HepG2 (cell line): ENCODE measurements around the gene SPTBN4. TPM values are rescaled to one million over a fixed set of nuclear protein-coding genes. Genes with fewer than 3 reads are reported as not detected.

Experiments
- AHDC1 ChIP-seq: sonication (generic); formaldehyde crosslinking; IDR thresholded peaks from 2 replicates; pipeline ENCODE4 v1.5.1; 2020; ENCODE audit warnings: mild to moderate bottlenecking, missing genetic modification reagents, borderline replicate concordance
- CREM ChIP-seq, 2 experiments: sonication (generic) in 1 of 2; formaldehyde crosslinking in 1 of 2; IDR thresholded peaks; 2 replicates each; pipeline versions ENCODE4 v1.4.0 to v1.6.1; 2016 to 2020; ENCODE audit warnings: antibody characterized with exemption in 1 of 2, mild to moderate bottlenecking in 1 of 2, missing genetic modification reagents in 1 of 2
- HDAC1 ChIP-seq: sonication (generic); formaldehyde crosslinking; IDR thresholded peaks from 2 replicates; pipeline ENCODE4 v1.5.1; 2020; ENCODE audit warnings: mild to moderate bottlenecking, missing genetic modification reagents
- HOXD1 ChIP-seq: sonication (generic); formaldehyde crosslinking; IDR thresholded peaks from 2 replicates; pipeline ENCODE4 v1.5.0; 2020; ENCODE audit warnings: missing genetic modification reagents
- MAFF ChIP-seq: IDR thresholded peaks from 2 replicates; pipeline ENCODE4 v1.6.1; 2011; ENCODE audit warnings: low read depth, low read length, improper control_type of control experiment
- NR2C2 ChIP-seq: sonication (generic); formaldehyde crosslinking; IDR thresholded peaks from 2 replicates; pipeline ENCODE4 v1.4.0; 2020; ENCODE audit warnings: missing genetic modification reagents, mild to moderate bottlenecking, moderate library complexity, borderline replicate concordance
- ZMYM3 ChIP-seq: sonication (generic); formaldehyde crosslinking; IDR thresholded peaks from 2 replicates; pipeline ENCODE4 v1.5.1; 2020; ENCODE audit warnings: mild to moderate bottlenecking, missing genetic modification reagents
- ZNF337 ChIP-seq: sonication (generic); formaldehyde crosslinking; IDR thresholded peaks from 2 replicates; pipeline ENCODE4 v1.5.1; 2020; ENCODE audit warnings: missing genetic modification reagents, low read depth, mild to moderate bottlenecking, borderline replicate concordance
- ZNF354B ChIP-seq: sonication (generic); formaldehyde crosslinking; IDR thresholded peaks from 2 replicates; pipeline ENCODE4 v1.8.0; 2022; ENCODE audit warnings: mild to moderate bottlenecking, missing genetic modification reagents
- ZNF598 ChIP-seq: sonication (generic); formaldehyde crosslinking; IDR thresholded peaks from 2 replicates; pipeline ENCODE4 v1.5.1; 2020; ENCODE audit warnings: mild to moderate bottlenecking, missing genetic modification reagents, borderline replicate concordance
- ZNF687 ChIP-seq: sonication (generic); formaldehyde crosslinking; IDR thresholded peaks from 2 replicates; pipeline ENCODE4 v1.5.1; 2020; ENCODE audit warnings: mild to moderate bottlenecking, missing genetic modification reagents, moderate library complexity
- ZNF768 ChIP-seq: sonication (generic); formaldehyde crosslinking; IDR thresholded peaks from 2 replicates; pipeline ENCODE4 v1.4.0; 2020; ENCODE audit warnings: missing genetic modification reagents
- polyA plus RNA-seq, 8 experiments: library from polyadenylated mRNA; depleted of rRNA in 3 of 8; stranded (reverse) in 7 of 8; unstranded in 1 of 8; fragments of >200 nt; fragmentation: Illumina TruSeq in 4 of 8; extraction: Trizol in 4 of 8; gene quantifications; 2 replicates each; pipeline versions ENCODE4 v1.2.1 to v1.2.3, GENCODE V29; 2011 to 2016; ENCODE audit warnings: low read depth in 4 of 8, missing spikeins in 1 of 8, mixed read lengths in 1 of 8; ENCODE audit not compliant: insufficient read depth in 1 of 8
- total RNA-seq, 5 experiments: library from RNA; depleted of rRNA; stranded (reverse); fragments of >200 nt; fragmentation: Illumina TruSeq; extraction: Trizol; gene quantifications; 2 replicates each; pipeline ENCODE4 v1.2.3, GENCODE V29; 2016; ENCODE audit warnings: low read depth in 1 of 5
- TF ChIP-seq, protein P1 (sequence below): sonication (generic); formaldehyde crosslinking; IDR thresholded peaks from 2 replicates; pipeline ENCODE4 v1.4.0; 2020; ENCODE audit warnings: missing genetic modification reagents, mild to moderate bottlenecking, borderline replicate concordance
- TF ChIP-seq, protein P2 (sequence below): IDR thresholded peaks from 2 replicates; pipeline ENCODE4 v1.6.1; 2016; ENCODE audit warnings: missing compliant biosample characterization, missing genetic modification reagents, borderline replicate concordance

Gene SPTBN4
- total and polyA plus RNA-seq, 2 of the 13 experiments (the other 11 are each of a cell fraction or from before 2014, with no cell fraction given) = 0.11 TPM

DNA sequence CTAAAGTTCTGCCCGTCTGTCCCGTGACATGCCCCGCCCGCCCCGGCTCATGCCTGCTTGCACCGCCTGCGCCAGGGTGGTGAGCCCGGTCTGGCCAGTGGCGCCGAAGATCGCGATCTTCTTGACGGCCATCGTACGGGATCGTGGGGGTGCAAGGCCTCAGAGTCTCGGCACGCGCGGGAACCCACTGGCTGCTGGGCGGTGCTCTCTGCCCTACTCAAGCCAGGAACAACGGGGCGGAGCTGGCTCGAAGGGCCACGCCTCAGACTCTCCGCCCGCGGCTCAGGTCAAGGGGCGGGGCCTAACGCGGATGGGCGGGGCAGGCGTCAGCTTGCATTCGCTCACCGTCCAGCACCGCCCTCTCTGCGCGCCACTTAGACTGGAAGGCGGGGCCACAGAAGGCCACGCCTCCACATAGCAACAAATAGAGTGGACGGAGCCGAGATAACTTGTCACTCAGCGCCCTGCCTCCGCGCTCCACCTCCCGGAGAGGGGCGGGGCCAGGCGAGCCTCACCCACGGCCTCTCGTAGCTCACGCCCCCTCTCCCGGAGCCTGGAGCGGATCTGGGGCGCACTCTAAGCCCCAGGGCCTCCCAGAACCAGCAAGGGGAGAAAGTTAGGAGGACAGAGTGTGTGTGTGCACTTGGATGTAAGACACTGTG lies 1.1 kb upstream of the SPTBN4 start, which contains the start of gene BLVRB (continued):
- TF ChIP-seq AHDC1 (CRISPR knock-in tag) (peak; percentile 32; the same call in 1 of the 2 replicates), ZNF687 (CRISPR knock-in tag) (peak; percentile 88), ZNF768 (CRISPR knock-in tag) (peak; percentile 40; the same call in 1 of the 2 replicates), ZNF598 (CRISPR knock-in tag) (peak; percentile 77; the same call in 1 of the 2 replicates), HDAC1 (CRISPR knock-in tag) (peak; percentile 83), ZNF337 (CRISPR knock-in tag) (0 out of 2 replicates have a peak, but pooled peaks have one; percentile 14), ZMYM3 (CRISPR knock-in tag) (no peak), HOXD1 (no peak), NR2C2 (CRISPR knock-in tag) (peak; percentile 71), CREM (IDR thresholded peaks at IDR 0.05) (0 out of 2 replicates have a peak, but pooled peaks have one; percentile 15), CREM (CRISPR knock-in tag; IDR thresholded peaks at IDR 0.05) (no peak), MAFF (no peak), ZNF354B (CRISPR knock-in tag) (0 out of 2 replicates have a peak, but pooled peaks have one; percentile 57)
- TF ChIP-seq, protein P1, sequence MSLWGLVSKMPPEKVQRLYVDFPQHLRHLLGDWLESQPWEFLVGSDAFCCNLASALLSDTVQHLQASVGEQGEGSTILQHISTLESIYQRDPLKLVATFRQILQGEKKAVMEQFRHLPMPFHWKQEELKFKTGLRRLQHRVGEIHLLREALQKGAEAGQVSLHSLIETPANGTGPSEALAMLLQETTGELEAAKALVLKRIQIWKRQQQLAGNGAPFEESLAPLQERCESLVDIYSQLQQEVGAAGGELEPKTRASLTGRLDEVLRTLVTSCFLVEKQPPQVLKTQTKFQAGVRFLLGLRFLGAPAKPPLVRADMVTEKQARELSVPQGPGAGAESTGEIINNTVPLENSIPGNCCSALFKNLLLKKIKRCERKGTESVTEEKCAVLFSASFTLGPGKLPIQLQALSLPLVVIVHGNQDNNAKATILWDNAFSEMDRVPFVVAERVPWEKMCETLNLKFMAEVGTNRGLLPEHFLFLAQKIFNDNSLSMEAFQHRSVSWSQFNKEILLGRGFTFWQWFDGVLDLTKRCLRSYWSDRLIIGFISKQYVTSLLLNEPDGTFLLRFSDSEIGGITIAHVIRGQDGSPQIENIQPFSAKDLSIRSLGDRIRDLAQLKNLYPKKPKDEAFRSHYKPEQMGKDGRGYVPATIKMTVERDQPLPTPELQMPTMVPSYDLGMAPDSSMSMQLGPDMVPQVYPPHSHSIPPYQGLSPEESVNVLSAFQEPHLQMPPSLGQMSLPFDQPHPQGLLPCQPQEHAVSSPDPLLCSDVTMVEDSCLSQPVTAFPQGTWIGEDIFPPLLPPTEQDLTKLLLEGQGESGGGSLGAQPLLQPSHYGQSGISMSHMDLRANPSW = no peak
- TF ChIP-seq, protein P2, sequence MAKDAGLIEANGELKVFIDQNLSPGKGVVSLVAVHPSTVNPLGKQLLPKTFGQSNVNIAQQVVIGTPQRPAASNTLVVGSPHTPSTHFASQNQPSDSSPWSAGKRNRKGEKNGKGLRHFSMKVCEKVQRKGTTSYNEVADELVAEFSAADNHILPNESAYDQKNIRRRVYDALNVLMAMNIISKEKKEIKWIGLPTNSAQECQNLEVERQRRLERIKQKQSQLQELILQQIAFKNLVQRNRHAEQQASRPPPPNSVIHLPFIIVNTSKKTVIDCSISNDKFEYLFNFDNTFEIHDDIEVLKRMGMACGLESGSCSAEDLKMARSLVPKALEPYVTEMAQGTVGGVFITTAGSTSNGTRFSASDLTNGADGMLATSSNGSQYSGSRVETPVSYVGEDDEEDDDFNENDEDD (CRISPR knock-in tag) = peak; percentile 62; the same call in 1 of the 2 replicates
